Stimulated activated CD4-positive, alpha-beta T cell treated with anti-CD3 and anti-CD28 coated beads, Interleukin-4, amount 100 ng/mL, for 48 hours (primary cell): ENCODE data around the gene SLC25A45.

Experiments used
- DNase-seq, 2 donors: peaks; one replicate each; pipeline ENCODE4 v3.0.0-alpha.2; 2020; ENCODE audit warnings: low read depth in 2 of 2

SLC25A45 gene

GRCh38 chr11:65382033-65382803, at the start of gene SLC25A45:
SLC25A45 (minus strand) TSS chr11:65382646; CDS start chr11:65381951, 695 bp downstream.
- DNase-seq = peak; percentile 88 to 92

GRCh38 chr11:65431451-65432099, 49.1 kb upstream of the SLC25A45 start:
- no peak for DNase-seq

DNA sequence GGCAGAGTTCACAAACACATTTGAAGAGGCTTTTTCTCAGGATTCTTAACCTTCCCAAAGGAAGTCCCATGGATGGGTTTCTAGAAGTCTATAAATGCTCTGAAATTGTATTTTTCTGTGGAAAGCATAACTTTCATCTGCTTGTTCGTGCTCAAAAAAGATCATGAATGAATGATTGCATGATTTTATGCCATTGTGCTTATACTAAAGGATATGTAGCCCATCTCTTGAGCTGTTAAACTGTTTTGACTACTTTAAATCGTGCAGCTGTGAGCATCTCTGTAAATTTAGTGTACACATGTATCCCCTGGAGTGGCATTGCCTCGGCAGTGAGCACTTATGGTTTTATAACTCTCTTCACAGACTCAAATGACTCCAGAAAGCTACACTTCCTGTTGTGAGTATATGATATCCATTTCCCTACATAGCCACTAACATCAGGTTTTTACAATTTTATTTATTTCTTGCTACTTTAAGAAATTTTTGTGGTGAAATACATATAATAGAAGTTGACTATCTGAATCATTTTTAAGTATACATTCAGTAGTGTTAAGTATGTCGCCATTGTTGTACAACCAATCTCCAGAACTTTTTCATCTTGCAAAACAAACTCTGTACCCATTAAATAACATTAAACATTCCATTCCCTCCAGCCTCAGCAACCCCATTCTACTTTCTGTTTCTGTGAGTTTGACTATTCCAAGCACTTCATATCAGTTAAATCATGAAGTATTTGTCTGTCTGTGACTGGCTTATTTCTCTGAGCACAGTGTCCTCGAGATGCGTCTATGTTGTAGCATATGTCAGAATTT, 48.2 kb upstream of the SLC25A45 start:
- DNase-seq = no peak

- no peak for DNase-seq
These were observed 47.4 kb upstream of the SLC25A45 start for GRCh38 chr11:65429724-65430405.

DNA sequence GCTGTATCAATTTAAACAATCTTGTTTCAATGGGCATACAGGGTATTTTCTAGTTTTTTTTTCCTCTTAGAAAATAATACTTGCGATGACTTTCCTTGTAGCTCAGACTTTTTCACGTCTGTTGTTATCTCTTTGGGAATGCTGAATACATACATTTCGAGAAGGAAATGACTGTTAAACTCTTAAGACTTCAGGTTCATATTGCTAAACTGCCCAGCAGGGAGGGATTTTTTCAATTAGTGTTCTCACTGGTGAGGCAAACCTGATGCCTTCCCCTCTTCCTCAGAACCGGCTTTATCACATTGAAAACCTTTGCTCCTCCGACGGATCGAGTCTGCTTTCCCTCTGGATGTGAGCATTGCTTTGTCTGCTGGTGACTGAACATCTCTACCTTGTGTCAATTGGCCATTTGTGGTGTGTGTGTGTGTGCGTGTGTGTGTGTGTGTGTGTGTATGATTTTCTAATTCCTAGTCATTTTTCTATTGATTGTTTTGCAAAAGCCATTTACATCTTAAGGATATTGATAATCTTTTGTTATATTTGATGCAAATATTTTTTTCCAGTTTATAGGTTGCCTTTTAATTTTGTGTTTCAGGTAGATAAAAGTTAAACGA, 46.7 kb upstream of the SLC25A45 start:
- DNase-seq = no peak

GRCh38 chr11:65428578-65429067, 46.2 kb upstream of the SLC25A45 start:
- DNase-seq = no peak

- no peak for DNase-seq
These were observed 45.5 kb upstream of the SLC25A45 start for GRCh38 chr11:65427691-65428577.

DNA sequence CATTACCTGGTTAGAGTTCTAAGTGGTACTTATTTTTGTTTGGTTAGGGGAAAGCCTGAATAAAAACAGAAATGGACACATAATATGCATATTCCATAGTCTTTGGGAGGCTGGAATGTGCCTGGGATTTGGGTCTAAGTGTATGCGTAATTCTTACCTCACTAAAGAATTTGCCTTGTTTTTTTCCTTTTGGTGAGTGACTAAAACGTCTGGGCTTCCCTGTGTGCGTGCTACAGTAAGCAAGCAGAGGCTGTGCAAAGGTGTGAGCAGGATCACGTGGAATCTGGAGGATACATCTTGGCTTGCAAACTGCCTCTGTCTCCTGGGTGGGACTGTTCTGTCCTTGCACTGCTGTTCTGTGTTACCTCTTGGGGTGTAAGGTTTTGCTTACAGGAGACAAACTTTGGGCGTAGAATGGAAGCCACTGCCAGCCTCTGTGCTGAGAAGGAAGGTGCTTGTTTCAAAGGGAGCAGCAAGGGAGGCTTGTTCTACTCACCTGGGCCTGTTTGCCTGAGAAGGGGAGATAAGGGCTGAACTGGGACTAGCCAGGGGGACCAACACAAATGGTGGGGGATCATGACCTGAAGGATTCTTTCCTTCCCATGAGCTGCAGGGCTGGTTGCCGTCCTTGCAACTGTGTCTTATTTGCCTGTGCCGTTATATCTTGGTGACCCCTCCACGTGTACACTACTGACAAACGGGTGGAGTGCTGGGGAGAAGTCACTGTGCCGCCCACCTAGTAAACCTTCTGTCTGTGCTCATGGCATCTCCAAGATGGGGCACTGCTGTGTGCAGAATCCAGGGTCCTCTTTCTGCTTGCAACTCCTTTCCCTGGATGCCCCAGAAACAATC, 44.6 kb upstream of the SLC25A45 start:
- no peak for DNase-seq

- DNase-seq = no peak
These were observed 43.8 kb upstream of the SLC25A45 start for GRCh38 chr11:65425971-65426838.

DNA sequence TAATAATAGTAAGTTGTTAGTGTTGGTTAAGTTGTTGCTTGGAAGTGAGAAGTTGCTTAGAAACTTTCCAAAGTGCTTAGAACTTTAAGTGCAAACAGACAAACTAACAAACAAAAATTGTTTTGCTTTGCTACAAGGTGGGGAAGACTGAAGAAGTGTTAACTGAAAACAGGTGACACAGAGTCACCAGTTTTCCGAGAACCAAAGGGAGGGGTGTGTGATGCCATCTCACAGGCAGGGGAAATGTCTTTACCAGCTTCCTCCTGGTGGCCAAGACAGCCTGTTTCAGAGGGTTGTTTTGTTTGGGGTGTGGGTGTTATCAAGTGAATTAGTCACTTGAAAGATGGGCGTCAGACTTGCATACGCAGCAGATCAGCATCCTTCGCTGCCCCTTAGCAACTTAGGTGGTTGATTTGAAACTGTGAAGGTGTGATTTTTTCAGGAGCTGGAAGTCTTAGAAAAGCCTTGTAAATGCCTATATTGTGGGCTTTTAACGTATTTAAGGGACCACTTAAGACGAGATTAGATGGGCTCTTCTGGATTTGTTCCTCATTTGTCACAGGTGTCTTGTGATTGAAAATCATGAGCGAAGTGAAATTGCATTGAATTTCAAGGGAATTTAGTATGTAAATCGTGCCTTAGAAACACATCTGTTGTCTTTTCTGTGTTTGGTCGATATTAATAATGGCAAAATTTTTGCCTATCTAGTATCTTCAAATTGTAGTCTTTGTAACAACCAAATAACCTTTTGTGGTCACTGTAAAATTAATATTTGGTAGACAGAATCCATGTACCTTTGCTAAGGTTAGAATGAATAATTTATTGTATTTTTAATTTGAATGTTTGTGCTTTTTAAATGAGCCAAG, 42.9 kb upstream of the SLC25A45 start:
- peak; percentile 65 to 78 for DNase-seq

- DNase-seq = peak; percentile 66 to 68
These were observed 42.0 kb upstream of the SLC25A45 start for GRCh38 chr11:65424205-65425104.

DNA sequence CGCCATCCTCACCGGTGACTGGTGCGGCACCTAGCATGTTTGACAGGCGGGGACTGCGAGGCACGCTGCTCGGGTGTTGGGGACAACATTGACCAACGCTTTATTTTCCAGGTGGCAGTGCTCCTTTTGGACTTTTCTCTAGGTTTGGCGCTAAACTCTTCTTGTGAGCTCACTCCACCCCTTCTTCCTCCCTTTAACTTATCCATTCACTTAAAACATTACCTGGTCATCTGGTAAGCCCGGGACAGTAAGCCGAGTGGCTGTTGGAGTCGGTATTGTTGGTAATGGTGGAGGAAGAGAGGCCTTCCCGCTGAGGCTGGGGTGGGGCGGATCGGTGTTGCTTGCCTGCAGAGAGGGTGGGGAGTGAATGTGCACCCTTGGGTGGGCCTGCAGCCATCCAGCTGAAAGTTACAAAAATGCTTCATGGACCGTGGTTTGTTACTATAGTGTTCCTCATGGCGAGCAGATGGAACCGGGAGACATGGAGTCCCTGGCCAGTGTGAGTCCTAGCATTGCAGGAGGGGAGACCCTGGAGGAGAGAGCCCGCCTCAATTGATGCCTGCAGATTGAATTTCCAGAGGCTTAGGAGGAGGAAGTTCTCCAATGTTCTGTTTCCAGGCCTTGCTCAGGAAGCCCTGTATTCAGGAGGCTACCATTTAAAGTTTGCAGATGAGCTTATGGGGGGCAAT, 41.2 kb upstream of the SLC25A45 start:
- peak in 1 of 2 donors; percentile 35 for DNase-seq

DNA sequence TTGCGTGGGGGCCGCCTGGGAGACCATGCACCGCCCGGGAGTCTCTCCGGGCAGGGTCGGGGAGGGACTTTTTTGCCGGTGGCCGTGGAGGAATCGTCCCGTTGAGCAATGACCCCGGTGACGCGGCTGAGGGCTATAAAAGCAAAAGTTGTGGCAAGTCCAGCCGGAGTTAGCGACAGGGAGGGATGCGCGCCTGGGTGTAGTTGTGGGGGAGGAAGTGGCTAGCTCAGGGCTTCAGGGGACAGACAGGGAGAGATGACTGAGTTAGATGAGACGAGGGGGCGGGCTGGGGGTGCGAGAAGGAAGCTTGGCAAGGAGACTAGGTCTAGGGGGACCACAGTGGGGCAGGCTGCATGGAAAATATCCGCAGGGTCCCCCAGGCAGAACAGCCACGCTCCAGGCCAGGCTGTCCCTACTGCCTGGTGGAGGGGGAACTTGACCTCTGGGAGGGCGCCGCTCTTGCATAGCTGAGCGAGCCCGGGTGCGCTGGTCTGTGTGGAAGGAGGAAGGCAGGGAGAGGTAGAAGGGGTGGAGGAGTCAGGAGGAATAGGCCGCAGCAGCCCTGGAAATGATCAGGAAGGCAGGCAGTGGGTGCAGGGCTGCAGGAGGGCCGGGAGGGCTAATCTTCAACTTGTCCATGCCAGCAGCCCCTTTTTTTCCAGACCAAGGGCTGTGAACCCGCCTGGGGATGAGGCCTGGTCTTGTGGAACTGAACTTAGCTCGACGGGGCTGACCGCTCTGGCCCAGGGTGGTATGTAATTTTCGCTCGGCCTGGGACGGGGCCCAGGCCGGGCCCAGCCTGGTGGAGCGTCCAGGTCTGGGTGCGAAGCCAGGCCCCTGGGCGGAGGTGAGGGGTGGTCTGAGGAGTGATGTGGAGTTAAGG, 40.4 kb upstream of the SLC25A45 start, which contains the start of gene NEAT1:
Gene NEAT1, plus strand, starts transcription at position 166 of the 883 bp plus-strand sequence.
- DNase-seq = peak; percentile 89 to 93
